Mesendoderm (in vitro differentiated cells): ENCODE results near the gene PAGR1.
"Not testable (repeated sequence)": the region's sequence is repeated elsewhere in the genome, so short reads cannot be mapped to it uniquely, and the experiment has no call there.

Experiments
- DNase-seq: peaks from one replicate; pipeline ENCODE4 v3.0.0; 2013
- H2AK5ac ChIP-seq: 2 replicates; pipeline ENCODE4 v1.6.1; 2013; ENCODE audit warnings: low read length, inconsistent platforms
- H2BK120ac ChIP-seq: 2 replicates; pipeline ENCODE4 v1.6.1; 2013; ENCODE audit warnings: low read depth, mild to moderate bottlenecking, low read length, moderate library complexity, mixed read lengths
- H2BK15ac ChIP-seq: replicated peaks from 2 replicates; pipeline ENCODE4 v1.6.1; 2013; ENCODE audit warnings: low read depth, mild to moderate bottlenecking, moderate library complexity
- H2BK5ac ChIP-seq: 2 replicates; pipeline ENCODE4 v1.6.1; 2013; ENCODE audit warnings: low read length, inconsistent platforms
- H3K18ac ChIP-seq: 2 replicates; pipeline ENCODE4 v1.6.1; 2013; ENCODE audit warnings: mild to moderate bottlenecking, low read length, mixed read lengths
- H3K23ac ChIP-seq: one replicate; pipeline ENCODE4 v1.6.1; 2013; ENCODE audit warnings: low read length
- H3K27ac ChIP-seq: 2 replicates; pipeline ENCODE4 v1.5.1; 2013; ENCODE audit warnings: low read depth, mild to moderate bottlenecking, inconsistent platforms, low read length, moderate library complexity
- H3K27me3 ChIP-seq: 2 replicates; pipeline ENCODE4 v1.6.1; 2013; ENCODE audit warnings: low read length, control low read depth, mild to moderate bottlenecking, inconsistent platforms; ENCODE audit not compliant: insufficient read depth, poor library complexity
- H3K36me3 ChIP-seq: 2 replicates; pipeline ENCODE4 v1.6.1; 2013; ENCODE audit warnings: low read length, inconsistent platforms; ENCODE audit not compliant: control insufficient read depth, insufficient read depth
- H3K4ac ChIP-seq: one replicate; pipeline ENCODE4 v1.6.1; 2013; ENCODE audit warnings: low read depth, mild to moderate bottlenecking, low read length, moderate library complexity
- H3K4me1 ChIP-seq: 2 replicates; pipeline ENCODE4 v1.6.1; 2013; ENCODE audit warnings: low read depth, low read length, inconsistent platforms; ENCODE audit not compliant: control insufficient read depth
- H3K4me2 ChIP-seq: 2 replicates; pipeline ENCODE4 v1.6.1; 2013; ENCODE audit warnings: low read length
- H3K4me3 ChIP-seq: 2 replicates; pipeline ENCODE4 v1.5.1; 2013; ENCODE audit warnings: mild to moderate bottlenecking, low read length
- H3K56ac ChIP-seq: one replicate; pipeline ENCODE4 v1.6.1; 2013; ENCODE audit warnings: low read length
- H3K79me1 ChIP-seq: 2 replicates; pipeline ENCODE4 v1.6.1; 2013; ENCODE audit warnings: low read length, inconsistent platforms
- H3K79me2 ChIP-seq: 2 replicates; pipeline ENCODE4 v1.6.1; 2013; ENCODE audit warnings: mild to moderate bottlenecking, low read length; ENCODE audit not compliant: control insufficient read depth, insufficient read depth
- H3K9ac ChIP-seq: 2 replicates; pipeline ENCODE4 v1.6.1; 2013; ENCODE audit warnings: low read length, inconsistent platforms
- H4K5ac ChIP-seq: one replicate; pipeline ENCODE4 v1.6.1; 2013; ENCODE audit warnings: low read length
- H4K8ac ChIP-seq: one replicate; pipeline ENCODE4 v1.6.1; 2013; ENCODE audit warnings: low read depth, mild to moderate bottlenecking, control low read depth, low read length, moderate library complexity
- WGBS: extraction: QIAGEN DNeasy Blood & Tissue Kit; methylation state at CpG from one replicate; pipeline ENCODE4 v1.1.7; 2013; ENCODE audit warnings: low lambda C conversion rate, missing lambda C conversion rate; ENCODE audit not compliant: insufficient coverage; ENCODE audit errors: extremely low coverage; 5-methylcytosine and 5-hydroxymethylcytosine counted together

The PAGR1 gene

DNA sequence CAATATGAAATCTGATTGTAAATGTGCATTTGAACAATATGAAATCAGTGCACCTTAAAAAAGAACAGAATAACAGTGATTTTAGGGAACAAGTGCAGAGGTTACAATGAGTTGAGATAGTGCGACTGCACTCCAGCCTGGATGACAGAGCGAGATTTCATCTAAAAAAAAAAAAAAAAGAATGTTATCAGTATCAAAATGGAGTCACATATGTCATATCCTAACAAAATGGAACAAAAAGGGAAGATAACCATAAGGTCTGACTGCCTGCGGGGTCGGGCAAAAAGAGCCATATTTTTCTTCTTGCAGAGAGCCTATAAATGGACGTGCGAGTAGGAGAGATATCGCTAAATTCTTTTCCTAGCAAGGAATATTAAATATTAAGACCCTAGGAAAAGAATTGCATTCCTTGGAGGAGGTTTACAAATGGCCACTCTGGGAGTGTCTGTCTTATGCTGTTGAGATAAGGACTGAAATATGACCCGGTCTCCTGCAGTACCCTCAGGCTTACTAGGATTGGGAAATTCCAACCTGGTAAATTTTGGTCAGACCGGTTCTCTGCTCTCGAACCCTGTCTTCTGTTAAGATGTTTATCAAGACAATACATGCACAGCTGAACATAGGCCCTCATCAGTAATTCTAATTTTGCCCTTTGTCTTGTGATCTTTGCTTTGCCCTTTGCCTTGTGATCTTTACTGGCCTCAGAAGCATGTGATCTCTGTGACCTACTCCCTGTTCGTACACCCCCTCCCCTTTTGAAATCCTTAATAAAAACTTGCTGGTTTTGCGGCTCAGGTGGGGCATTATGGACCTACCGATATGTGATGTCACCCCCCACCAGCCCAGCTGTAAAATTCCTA lies 32.6 kb upstream of the PAGR1 start:
- not testable (repeated sequence) for H3K23ac ChIP-seq, H2AK5ac ChIP-seq, H2BK15ac ChIP-seq, H3K4me2 ChIP-seq, H3K56ac ChIP-seq, H2BK5ac ChIP-seq, H3K4me1 ChIP-seq, H3K4ac ChIP-seq, H3K27ac ChIP-seq, H3K79me2 ChIP-seq, H3K18ac ChIP-seq, H3K27me3 ChIP-seq, DNase-seq, H3K36me3 ChIP-seq, H3K79me1 ChIP-seq, H3K4me3 ChIP-seq, H3K9ac ChIP-seq, H4K8ac ChIP-seq, H4K5ac ChIP-seq, H2BK120ac ChIP-seq
- no CpG with 5 or more reads among the region's 13 CpGs for WGBS

DNA sequence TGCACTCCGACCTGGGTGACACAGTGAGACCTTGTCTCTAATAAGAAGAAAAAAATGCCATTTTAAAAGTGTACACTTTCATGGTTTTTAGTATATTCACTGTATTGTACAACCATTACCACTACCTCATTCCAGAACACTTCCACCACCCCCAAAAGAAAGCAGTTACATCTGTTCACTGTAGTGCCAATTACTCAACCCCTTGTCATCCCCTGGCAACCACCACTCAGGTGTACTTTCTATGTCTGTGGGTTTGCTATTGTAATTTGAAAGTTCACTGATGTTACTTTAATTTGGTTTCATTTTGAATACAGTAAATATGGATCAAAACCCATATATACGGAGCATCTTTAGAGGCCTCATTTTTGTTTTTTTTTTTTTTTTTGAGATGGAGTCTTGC lies 31.8 kb upstream of the PAGR1 start:
- H2BK120ac ChIP-seq, result no peak overlapping the region
- H3K27ac ChIP-seq, result no peak overlapping the region
- H3K9ac ChIP-seq, result no peak overlapping the region
- H3K23ac ChIP-seq, result no peak overlapping the region
- no peaks in the 10 kb centered on the region for H3K36me3 ChIP-seq
- no peak overlapping the region for H4K5ac ChIP-seq
- H2BK5ac ChIP-seq, result no peak overlapping the region
- H3K18ac ChIP-seq, result no peak overlapping the region
- no peak overlapping the region for H3K4me3 ChIP-seq
- no peaks in the 10 kb centered on the region for H3K79me2 ChIP-seq
- H3K27me3 ChIP-seq, result no peaks in the 10 kb centered on the region
- WGBS, result no CpG with 5 or more reads among the region's 2 CpGs
- H3K4me2 ChIP-seq, result no peak overlapping the region
- no peak overlapping the region for H2AK5ac ChIP-seq
- H3K56ac ChIP-seq, result no peak overlapping the region
- no peaks in the 10 kb centered on the region for H3K4me1 ChIP-seq
- no peak overlapping the region for H2BK15ac ChIP-seq
- no peak overlapping the region for H4K8ac ChIP-seq
- no peak overlapping the region for H3K4ac ChIP-seq
- no peak for DNase-seq
- H3K79me1 ChIP-seq, result no peaks in the 10 kb centered on the region

DNA sequence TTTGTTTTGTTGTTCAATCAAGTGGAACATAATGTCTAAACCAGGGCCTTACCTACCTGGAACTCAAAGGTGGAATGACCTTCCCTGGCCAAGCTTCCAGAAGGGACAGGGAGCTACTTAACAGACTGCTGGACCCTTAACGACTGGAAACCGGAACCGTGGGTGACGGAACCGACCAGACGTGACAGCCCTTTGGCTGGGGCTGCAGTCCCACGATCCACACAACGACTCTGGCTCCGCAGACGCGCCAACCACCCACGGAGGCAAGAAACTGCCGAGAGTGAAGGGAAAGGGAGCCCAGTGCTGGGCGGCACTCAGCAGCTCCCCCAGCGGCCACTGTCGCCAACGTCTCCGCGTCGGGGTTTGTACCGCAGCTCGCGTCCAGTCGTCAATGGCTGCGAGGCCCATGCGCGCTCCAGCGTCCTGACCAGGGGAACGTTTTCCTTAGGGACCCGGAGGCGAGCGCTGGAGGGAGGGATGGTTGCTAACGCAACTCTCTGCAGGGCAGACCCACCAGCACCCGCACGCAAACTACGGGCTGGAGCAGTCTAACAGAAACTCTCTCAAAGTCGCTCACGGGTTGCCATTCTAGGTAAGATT lies 31.0 kb upstream of the PAGR1 start:
- Histone ChIP-seq H3K79me2 (no peaks in the 10 kb centered on the region), H3K4me1 (peaks cover 2% of the 10 kb centered on the region), H3K4me2 (peak overlapping the region; percentile 68), H2BK15ac (no peak overlapping the region), H3K9ac (peak overlapping the region; percentile 69), H2AK5ac (no peak overlapping the region), H3K4me3 (no peak overlapping the region), H3K27me3 (no peaks in the 10 kb centered on the region), H4K5ac (no peak overlapping the region), H2BK5ac (no peak overlapping the region), H3K79me1 (no peaks in the 10 kb centered on the region), H3K4ac (no peak overlapping the region), H4K8ac (no peak overlapping the region), H3K27ac (no peak overlapping the region), H3K23ac (no peak overlapping the region), H2BK120ac (no peak overlapping the region), H3K18ac (no peak overlapping the region), H3K36me3 (no peaks in the 10 kb centered on the region), H3K56ac (peak overlapping the region; percentile 87)
- no CpG with 5 or more reads among the region's 38 CpGs for WGBS
- DNase-seq, result peak; percentile 88

- not testable (repeated sequence) for H3K36me3 ChIP-seq, H2BK15ac ChIP-seq
Measured at GRCh38 chr16:29787155-29787554, 28.8 kb upstream of the PAGR1 start.

DNA sequence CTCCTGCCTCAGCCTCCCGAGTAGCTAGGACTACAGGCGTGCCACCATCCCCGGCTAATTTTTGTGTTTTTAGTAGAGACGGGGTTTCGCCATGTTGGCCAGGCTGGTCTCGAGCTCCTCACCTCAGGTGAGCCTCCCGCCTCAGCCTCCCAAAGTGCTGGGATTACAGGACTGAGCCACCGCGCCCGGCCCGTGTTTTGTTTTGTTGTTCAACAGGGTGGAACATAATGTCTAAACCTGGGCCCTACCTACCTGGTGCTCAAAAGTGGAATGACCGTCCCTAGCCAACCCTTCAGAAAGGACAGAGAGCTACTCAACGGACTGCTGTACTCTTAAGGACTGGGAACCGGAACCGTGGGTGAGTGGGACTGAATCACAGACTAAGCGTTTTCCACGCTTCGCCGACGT lies 26.2 kb upstream of the PAGR1 start:
- H3K27me3 ChIP-seq, result no peaks in the 10 kb centered on the region
- peak overlapping the region; percentile 49 for H3K4me3 ChIP-seq
- H4K5ac ChIP-seq, result peak overlapping the region; percentile 87
- no peak for DNase-seq
- peaks cover 12% of the 10 kb centered on the region for H3K4me1 ChIP-seq
- peak overlapping the region; percentile 69 for H2BK5ac ChIP-seq
- no CpG with 5 or more reads among the region's 20 CpGs for WGBS
- peak overlapping the region; percentile 72 for H2AK5ac ChIP-seq
- H3K9ac ChIP-seq, result peak overlapping the region; percentile 97
- no peak overlapping the region for H4K8ac ChIP-seq
- peak overlapping the region; percentile 91 for H3K4ac ChIP-seq
- H3K18ac ChIP-seq, result peak overlapping the region; percentile 12
- no peak overlapping the region for H2BK15ac ChIP-seq
- H3K36me3 ChIP-seq, result peaks cover 2% of the 10 kb centered on the region
- peak overlapping the region; percentile 97 for H3K56ac ChIP-seq
- H3K4me2 ChIP-seq, result peak overlapping the region; percentile 90
- H3K79me1 ChIP-seq, result peaks cover 17% of the 10 kb centered on the region
- no peak overlapping the region for H3K27ac ChIP-seq
- peak overlapping the region; percentile 97 for H3K23ac ChIP-seq
- H2BK120ac ChIP-seq, result no peak overlapping the region
- peaks cover 40% of the 10 kb centered on the region for H3K79me2 ChIP-seq

More at GRCh38 chr16:29787155-29787554, 28.8 kb upstream of the PAGR1 start:
- peaks cover 16% of the 10 kb centered on the region for H3K79me2 ChIP-seq
- H3K4me3 ChIP-seq, H3K23ac ChIP-seq, H4K5ac ChIP-seq, DNase-seq, H3K4me1 ChIP-seq, H3K18ac ChIP-seq, H4K8ac ChIP-seq, H3K4me2 ChIP-seq, H3K4ac ChIP-seq, H2AK5ac ChIP-seq, H3K79me1 ChIP-seq, H2BK5ac ChIP-seq, H2BK120ac ChIP-seq, H3K9ac ChIP-seq, H3K27ac ChIP-seq, H3K56ac ChIP-seq, H3K27me3 ChIP-seq: not testable (repeated sequence)
- no CpG with 5 or more reads among the region's 4 CpGs for WGBS
